GM23338 (cell line): ENCODE measurements around the gene DAPK1. TPM values are rescaled to one million over a fixed set of nuclear protein-coding genes. Genes with fewer than 3 reads are reported as not detected.

Experiments used
- ATAC-seq: fragments of 200-7000 bp; cut with Tn5 transposase; 3 replicates; pipeline ENCODE4 v1.9.1; 2020
- DNase-seq: peaks from one replicate; pipeline ENCODE4 v3.0.0-alpha.2; 2015; ENCODE audit warnings: low spot score
- H2AFZ ChIP-seq: fragments of 200-600 bp; sonication (generic); 2 replicates; pipeline ENCODE4 v1.8.0; 2016; ENCODE audit warnings: antibody characterized with exemption, mild to moderate bottlenecking, moderate library complexity
- H3F3A ChIP-seq: fragments of 200-600 bp; sonication (generic); replicated peaks from 2 replicates; pipeline ENCODE4 v1.8.0; 2017; ENCODE audit warnings: antibody characterized with exemption, mixed run types, low read depth
- H3K27ac ChIP-seq: fragments of 200-600 bp; sonication (generic); 2 replicates; pipeline ENCODE4 v1.6.1; 2016; ENCODE audit warnings: low read depth
- H3K27me3 ChIP-seq: fragments of 200-600 bp; sonication (generic); 2 replicates; pipeline ENCODE4 v1.8.0; 2016; ENCODE audit warnings: mild to moderate bottlenecking, mixed run types, moderate library complexity; ENCODE audit not compliant: insufficient read depth
- H3K36me3 ChIP-seq: fragments of 200-600 bp; sonication (generic); 2 replicates; pipeline ENCODE4 v1.8.0; 2016; ENCODE audit warnings: mild to moderate bottlenecking; ENCODE audit not compliant: insufficient read depth
- H3K4me1 ChIP-seq: fragments of 200-600 bp; sonication (generic); 2 replicates; pipeline ENCODE4 v1.8.0; 2016; ENCODE audit warnings: mild to moderate bottlenecking, moderate library complexity; ENCODE audit not compliant: insufficient read depth
- H3K4me2 ChIP-seq: fragments of 200-600 bp; sonication (generic); 2 replicates; pipeline ENCODE4 v1.7.1; 2017; ENCODE audit warnings: mixed run types
- H3K4me3 ChIP-seq: fragments of 200-600 bp; sonication (generic); 2 replicates; pipeline ENCODE4 v1.6.1; 2016; ENCODE audit warnings: mixed run types
- H3K79me2 ChIP-seq: fragments of 200-600 bp; sonication (generic); replicated peaks from 2 replicates; pipeline ENCODE4 v1.8.0; 2017; ENCODE audit warnings: mild to moderate bottlenecking; ENCODE audit not compliant: insufficient read depth
- H3K9me2 ChIP-seq: fragments of 200-600 bp; sonication (generic); 2 replicates; pipeline ENCODE4 v1.8.0; 2017; ENCODE audit not compliant: insufficient read depth
- H4K20me1 ChIP-seq: fragments of 200-600 bp; sonication (generic); replicated peaks from 2 replicates; pipeline ENCODE4 v1.8.0; 2017; ENCODE audit warnings: mild to moderate bottlenecking; ENCODE audit not compliant: insufficient read depth
- H3K27ac Mint-ChIP-seq: 2 replicates; pipeline ENCODE4 v1.8.0; 2020; ENCODE audit warnings: inconsistent platforms, mild to moderate bottlenecking, moderate library complexity, mixed read lengths
- H3K27me3 Mint-ChIP-seq: 3 replicates; pipeline ENCODE4 v1.8.0; 2022; ENCODE audit warnings: low read depth, mild to moderate bottlenecking, moderate library complexity, mixed read lengths, inconsistent platforms; ENCODE audit not compliant: insufficient read depth, poor library complexity
- H3K36me3 Mint-ChIP-seq: 3 replicates; pipeline ENCODE4 v1.8.0; 2021; ENCODE audit warnings: low read depth, mild to moderate bottlenecking, inconsistent platforms, moderate library complexity, mixed read lengths
- H3K4me1 Mint-ChIP-seq: 3 replicates; pipeline ENCODE4 v1.8.0; 2020; ENCODE audit warnings: mild to moderate bottlenecking, inconsistent platforms, mixed read lengths
- H3K4me3 Mint-ChIP-seq: 3 replicates; pipeline ENCODE4 v1.8.0; 2021; ENCODE audit warnings: moderate library complexity, mild to moderate bottlenecking, inconsistent platforms, mixed read lengths
- H3K9me3 Mint-ChIP-seq: 3 replicates; pipeline ENCODE4 v1.8.0; 2020; ENCODE audit warnings: moderate library complexity, mild to moderate bottlenecking, inconsistent platforms, mixed read lengths
- CREB1 ChIP-seq: fragments of 250-450 bp; sonication (Bioruptor Pico); IDR thresholded peaks from 2 replicates; pipeline ENCODE4 v1.5.0; 2020; ENCODE audit warnings: low read depth, mild to moderate bottlenecking, moderate library complexity
- EZH2phosphoT487 ChIP-seq: fragments of 200-600 bp; sonication (generic); IDR thresholded peaks from one replicate; pipeline ENCODE4 v1.8.1; 2018; ENCODE audit warnings: antibody characterized with exemption; ENCODE audit not compliant: unreplicated experiment
- NANOG ChIP-seq: IDR thresholded peaks from 2 replicates; pipeline ENCODE4 v1.6.1; 2016; ENCODE audit warnings: antibody characterized with exemption, borderline replicate concordance
- STAT1 ChIP-seq: IDR thresholded peaks from one replicate; pipeline ENCODE4 v1.6.1; 2016; ENCODE audit warnings: antibody characterized with exemption; ENCODE audit not compliant: unreplicated experiment
- ZNF114 ChIP-seq: fragments of 250-450 bp; sonication (Bioruptor Pico); IDR thresholded peaks from 2 replicates; pipeline ENCODE4 v1.5.0; 2020; ENCODE audit warnings: mild to moderate bottlenecking, moderate library complexity
- polyA plus RNA-seq: library from polyadenylated mRNA; unstranded; fragments of >200 nt; fragmentation: Nextera tagmentation; extraction: Ambion mirVana; gene quantifications from 2 replicates; pipeline ENCODE4 v1.2.1, GENCODE V29; 2016
- total RNA-seq: library from RNA; depleted of rRNA; stranded (reverse); fragments of >200 nt; shearing (Covaris generic); gene quantifications from 2 replicates; pipeline ENCODE4 v1.2.3, GENCODE V29; 2014
- TF ChIP-seq, protein P1 (sequence below): IDR thresholded peaks from 2 replicates; pipeline ENCODE4 v1.6.1; 2016; ENCODE audit warnings: antibody characterized with exemption
- TF ChIP-seq, protein P2 (sequence below): fragments of 250-450 bp; sonication (Bioruptor Pico); IDR thresholded peaks from 2 replicates; pipeline ENCODE4 v1.5.0; 2020; ENCODE audit warnings: mild to moderate bottlenecking, moderate library complexity
- TF ChIP-seq, protein P3 (sequence below): IDR thresholded peaks from one replicate; pipeline ENCODE4 v1.6.1; 2018; ENCODE audit warnings: antibody characterized with exemption; ENCODE audit not compliant: unreplicated experiment
- TF ChIP-seq, protein P4 (sequence below), 2 experiments: fragments of 200-600 bp in 1 of 2; sonication (generic) in 1 of 2; conservative IDR thresholded peaks; 2 replicates each; pipeline versions ENCODE4 v1.5.1 to v1.6.1; 2016 to 2017; ENCODE audit warnings: antibody characterized with exemption in 2 of 2, low read depth in 2 of 2, mild to moderate bottlenecking in 2 of 2, moderate library complexity in 1 of 2

Gene DAPK1
- total and polyA plus RNA-seq, 2 experiments from 2014 or later, result 37.0 to 134 TPM

DNA sequence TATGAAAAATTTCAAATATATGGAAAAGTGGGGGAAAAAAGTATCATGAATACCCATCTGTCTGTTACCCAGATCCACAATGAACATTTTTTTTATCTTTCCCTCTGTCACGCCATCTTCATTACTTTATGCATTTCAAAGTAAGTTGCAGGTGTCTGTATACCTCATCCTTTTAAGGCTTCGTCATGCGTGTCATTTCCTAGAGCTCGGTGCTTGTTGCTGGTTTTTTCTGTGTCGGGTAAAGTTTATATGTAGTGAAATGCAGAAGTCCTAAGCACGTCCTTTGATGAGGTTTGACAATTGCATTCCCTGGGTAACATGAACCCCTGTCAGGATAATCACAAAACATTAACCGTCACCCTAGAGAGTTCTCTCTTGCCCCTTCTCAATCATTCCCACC lies 52.1 kb downstream of the DAPK1 start:
- Mint-ChIP-seq H3K4me3 (no peak overlapping the region), H3K27me3 (peaks cover 2% of the 10 kb centered on the region), H3K27ac (no peak overlapping the region), H3K36me3 (peaks cover 26% of the 10 kb centered on the region), H3K9me3 (peaks cover 3% of the 10 kb centered on the region; the same call in 2 of the 3 replicates), H3K4me1 (peaks cover 25% of the 10 kb centered on the region)
- no peak for ATAC-seq
- H3K9me2 ChIP-seq, result no peaks in the 10 kb centered on the region
- H3K4me2 ChIP-seq, result no peak overlapping the region
- DNase-seq, result no peak
- no peak for TF ChIP-seq STAT1
- TF ChIP-seq, protein P1, sequence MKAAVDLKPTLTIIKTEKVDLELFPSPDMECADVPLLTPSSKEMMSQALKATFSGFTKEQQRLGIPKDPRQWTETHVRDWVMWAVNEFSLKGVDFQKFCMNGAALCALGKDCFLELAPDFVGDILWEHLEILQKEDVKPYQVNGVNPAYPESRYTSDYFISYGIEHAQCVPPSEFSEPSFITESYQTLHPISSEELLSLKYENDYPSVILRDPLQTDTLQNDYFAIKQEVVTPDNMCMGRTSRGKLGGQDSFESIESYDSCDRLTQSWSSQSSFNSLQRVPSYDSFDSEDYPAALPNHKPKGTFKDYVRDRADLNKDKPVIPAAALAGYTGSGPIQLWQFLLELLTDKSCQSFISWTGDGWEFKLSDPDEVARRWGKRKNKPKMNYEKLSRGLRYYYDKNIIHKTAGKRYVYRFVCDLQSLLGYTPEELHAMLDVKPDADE, result no peak
- TF ChIP-seq, protein P2, sequence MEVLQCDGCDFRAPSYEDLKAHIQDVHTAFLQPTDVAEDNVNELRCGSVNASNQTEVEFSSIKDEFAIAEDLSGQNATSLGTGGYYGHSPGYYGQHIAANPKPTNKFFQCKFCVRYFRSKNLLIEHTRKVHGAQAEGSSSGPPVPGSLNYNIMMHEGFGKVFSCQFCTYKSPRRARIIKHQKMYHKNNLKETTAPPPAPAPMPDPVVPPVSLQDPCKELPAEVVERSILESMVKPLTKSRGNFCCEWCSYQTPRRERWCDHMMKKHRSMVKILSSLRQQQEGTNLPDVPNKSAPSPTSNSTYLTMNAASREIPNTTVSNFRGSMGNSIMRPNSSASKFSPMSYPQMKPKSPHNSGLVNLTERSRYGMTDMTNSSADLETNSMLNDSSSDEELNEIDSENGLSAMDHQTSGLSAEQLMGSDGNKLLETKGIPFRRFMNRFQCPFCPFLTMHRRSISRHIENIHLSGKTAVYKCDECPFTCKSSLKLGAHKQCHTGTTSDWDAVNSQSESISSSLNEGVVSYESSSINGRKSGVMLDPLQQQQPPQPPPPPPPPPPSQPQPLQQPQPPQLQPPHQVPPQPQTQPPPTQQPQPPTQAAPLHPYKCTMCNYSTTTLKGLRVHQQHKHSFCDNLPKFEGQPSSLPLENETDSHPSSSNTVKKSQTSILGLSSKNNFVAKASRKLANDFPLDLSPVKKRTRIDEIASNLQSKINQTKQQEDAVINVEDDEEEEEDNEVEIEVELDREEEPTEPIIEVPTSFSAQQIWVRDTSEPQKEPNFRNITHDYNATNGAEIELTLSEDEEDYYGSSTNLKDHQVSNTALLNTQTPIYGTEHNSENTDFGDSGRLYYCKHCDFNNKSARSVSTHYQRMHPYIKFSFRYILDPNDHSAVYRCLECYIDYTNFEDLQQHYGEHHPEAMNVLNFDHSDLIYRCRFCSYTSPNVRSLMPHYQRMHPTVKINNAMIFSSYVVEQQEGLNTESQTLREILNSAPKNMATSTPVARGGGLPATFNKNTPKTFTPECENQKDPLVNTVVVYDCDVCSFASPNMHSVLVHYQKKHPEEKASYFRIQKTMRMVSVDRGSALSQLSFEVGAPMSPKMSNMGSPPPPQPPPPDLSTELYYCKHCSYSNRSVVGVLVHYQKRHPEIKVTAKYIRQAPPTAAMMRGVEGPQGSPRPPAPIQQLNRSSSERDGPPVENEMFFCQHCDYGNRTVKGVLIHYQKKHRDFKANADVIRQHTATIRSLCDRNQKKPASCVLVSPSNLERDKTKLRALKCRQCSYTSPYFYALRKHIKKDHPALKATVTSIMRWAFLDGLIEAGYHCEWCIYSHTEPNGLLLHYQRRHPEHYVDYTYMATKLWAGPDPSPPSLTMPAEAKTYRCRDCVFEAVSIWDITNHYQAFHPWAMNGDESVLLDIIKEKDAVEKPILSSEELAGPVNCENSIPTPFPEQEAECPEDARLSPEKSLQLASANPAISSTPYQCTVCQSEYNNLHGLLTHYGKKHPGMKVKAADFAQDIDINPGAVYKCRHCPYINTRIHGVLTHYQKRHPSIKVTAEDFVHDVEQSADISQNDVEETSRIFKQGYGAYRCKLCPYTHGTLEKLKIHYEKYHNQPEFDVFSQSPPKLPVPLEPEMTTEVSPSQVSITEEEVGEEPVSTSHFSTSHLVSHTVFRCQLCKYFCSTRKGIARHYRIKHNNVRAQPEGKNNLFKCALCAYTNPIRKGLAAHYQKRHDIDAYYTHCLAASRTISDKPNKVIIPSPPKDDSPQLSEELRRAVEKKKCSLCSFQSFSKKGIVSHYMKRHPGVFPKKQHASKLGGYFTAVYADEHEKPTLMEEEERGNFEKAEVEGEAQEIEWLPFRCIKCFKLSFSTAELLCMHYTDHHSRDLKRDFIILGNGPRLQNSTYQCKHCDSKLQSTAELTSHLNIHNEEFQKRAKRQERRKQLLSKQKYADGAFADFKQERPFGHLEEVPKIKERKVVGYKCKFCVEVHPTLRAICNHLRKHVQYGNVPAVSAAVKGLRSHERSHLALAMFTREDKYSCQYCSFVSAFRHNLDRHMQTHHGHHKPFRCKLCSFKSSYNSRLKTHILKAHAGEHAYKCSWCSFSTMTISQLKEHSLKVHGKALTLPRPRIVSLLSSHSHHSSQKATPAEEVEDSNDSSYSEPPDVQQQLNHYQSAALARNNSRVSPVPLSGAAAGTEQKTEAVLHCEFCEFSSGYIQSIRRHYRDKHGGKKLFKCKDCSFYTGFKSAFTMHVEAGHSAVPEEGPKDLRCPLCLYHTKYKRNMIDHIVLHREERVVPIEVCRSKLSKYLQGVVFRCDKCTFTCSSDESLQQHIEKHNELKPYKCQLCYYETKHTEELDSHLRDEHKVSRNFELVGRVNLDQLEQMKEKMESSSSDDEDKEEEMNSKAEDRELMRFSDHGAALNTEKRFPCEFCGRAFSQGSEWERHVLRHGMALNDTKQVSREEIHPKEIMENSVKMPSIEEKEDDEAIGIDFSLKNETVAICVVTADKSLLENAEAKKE (CRISPR knock-in tag), result no peak
- no peak for TF ChIP-seq CREB1
- no peak for TF ChIP-seq EZH2phosphoT487
- TF ChIP-seq, protein P3, sequence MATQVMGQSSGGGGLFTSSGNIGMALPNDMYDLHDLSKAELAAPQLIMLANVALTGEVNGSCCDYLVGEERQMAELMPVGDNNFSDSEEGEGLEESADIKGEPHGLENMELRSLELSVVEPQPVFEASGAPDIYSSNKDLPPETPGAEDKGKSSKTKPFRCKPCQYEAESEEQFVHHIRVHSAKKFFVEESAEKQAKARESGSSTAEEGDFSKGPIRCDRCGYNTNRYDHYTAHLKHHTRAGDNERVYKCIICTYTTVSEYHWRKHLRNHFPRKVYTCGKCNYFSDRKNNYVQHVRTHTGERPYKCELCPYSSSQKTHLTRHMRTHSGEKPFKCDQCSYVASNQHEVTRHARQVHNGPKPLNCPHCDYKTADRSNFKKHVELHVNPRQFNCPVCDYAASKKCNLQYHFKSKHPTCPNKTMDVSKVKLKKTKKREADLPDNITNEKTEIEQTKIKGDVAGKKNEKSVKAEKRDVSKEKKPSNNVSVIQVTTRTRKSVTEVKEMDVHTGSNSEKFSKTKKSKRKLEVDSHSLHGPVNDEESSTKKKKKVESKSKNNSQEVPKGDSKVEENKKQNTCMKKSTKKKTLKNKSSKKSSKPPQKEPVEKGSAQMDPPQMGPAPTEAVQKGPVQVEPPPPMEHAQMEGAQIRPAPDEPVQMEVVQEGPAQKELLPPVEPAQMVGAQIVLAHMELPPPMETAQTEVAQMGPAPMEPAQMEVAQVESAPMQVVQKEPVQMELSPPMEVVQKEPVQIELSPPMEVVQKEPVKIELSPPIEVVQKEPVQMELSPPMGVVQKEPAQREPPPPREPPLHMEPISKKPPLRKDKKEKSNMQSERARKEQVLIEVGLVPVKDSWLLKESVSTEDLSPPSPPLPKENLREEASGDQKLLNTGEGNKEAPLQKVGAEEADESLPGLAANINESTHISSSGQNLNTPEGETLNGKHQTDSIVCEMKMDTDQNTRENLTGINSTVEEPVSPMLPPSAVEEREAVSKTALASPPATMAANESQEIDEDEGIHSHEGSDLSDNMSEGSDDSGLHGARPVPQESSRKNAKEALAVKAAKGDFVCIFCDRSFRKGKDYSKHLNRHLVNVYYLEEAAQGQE, result no peak
- no peak for TF ChIP-seq NANOG
- TF ChIP-seq, protein P4, sequence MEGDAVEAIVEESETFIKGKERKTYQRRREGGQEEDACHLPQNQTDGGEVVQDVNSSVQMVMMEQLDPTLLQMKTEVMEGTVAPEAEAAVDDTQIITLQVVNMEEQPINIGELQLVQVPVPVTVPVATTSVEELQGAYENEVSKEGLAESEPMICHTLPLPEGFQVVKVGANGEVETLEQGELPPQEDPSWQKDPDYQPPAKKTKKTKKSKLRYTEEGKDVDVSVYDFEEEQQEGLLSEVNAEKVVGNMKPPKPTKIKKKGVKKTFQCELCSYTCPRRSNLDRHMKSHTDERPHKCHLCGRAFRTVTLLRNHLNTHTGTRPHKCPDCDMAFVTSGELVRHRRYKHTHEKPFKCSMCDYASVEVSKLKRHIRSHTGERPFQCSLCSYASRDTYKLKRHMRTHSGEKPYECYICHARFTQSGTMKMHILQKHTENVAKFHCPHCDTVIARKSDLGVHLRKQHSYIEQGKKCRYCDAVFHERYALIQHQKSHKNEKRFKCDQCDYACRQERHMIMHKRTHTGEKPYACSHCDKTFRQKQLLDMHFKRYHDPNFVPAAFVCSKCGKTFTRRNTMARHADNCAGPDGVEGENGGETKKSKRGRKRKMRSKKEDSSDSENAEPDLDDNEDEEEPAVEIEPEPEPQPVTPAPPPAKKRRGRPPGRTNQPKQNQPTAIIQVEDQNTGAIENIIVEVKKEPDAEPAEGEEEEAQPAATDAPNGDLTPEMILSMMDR (conservative IDR thresholded peaks at IDR 0.05; ENCODE audit: low read depth in 2 of 2), result no peak
- no peak for TF ChIP-seq ZNF114 (CRISPR knock-in tag)
- H3F3A ChIP-seq, result peaks cover 4% of the 10 kb centered on the region; the same call in 1 of the 2 replicates
- H2AFZ ChIP-seq, result no peak overlapping the region
- H3K27ac ChIP-seq, result no peak overlapping the region
- peaks cover 15% of the 10 kb centered on the region for H3K4me1 ChIP-seq
- no peaks in the 10 kb centered on the region for H3K27me3 ChIP-seq
- H3K36me3 ChIP-seq, result no peaks in the 10 kb centered on the region
- peaks cover 42% of the 10 kb centered on the region for H4K20me1 ChIP-seq
- H3K79me2 ChIP-seq, result peaks cover 89% of the 10 kb centered on the region
- H3K4me3 ChIP-seq, result no peak overlapping the region
